K562 treated with DMSO at 1 percent for 4 hours (cell line): ENCODE measurements around the gene PPM1E. TPM values are rescaled to one million over a fixed set of nuclear protein-coding genes. Genes with fewer than 3 reads are reported as not detected.

Source experiments
- total RNA-seq: library from RNA; unstranded; fragments of 300-600 nt; gene quantifications from 2 replicates; pipeline ENCODE4 v1.2.3, GENCODE V29; 2022; ENCODE audit not compliant: insufficient read depth

PPM1E gene
- total RNA-seq: 5.6 and 7.4 TPM in 2 replicates

GRCh38 chr17:58755577-58756245 is at the start of gene PPM1E:
Gene PPM1E (plus strand): TSS chr17:58755854.

Other genes with a start within 250 kb of the PPM1E start
- 9.9 and 20.0 TPM in 2 replicates for gene MTMR4, start 241.2 kb upstream of the PPM1E start, total RNA-seq
- gene TEX14, start 63.8 kb upstream of the PPM1E start, total RNA-seq: 0.40 and 0.64 TPM in 2 replicates
- gene RAD51C, start 63.3 kb upstream of the PPM1E start, total RNA-seq: 55.0 and 78.2 TPM in 2 replicates